Measurements from ENCODE around the gene ATG7. TPM values are rescaled to one million over a fixed set of nuclear protein-coding genes. Genes with fewer than 3 reads are reported as not detected.
A peak's percentile ranks its signal among the peaks of the same experiment; 100 is the strongest.

The ATG7 gene
- polyA plus RNA-seq, 1 donor (not counting 4 experiments of a cell fraction or from before 2014, with no cell fraction given) = 27.9 TPM

GRCh38 chr3:11569156-11569741, 297.1 kb downstream of the ATG7 start:
- Histone ChIP-seq H3K27me3 (ENCODE audit: control insufficient read depth, extremely low read depth, insufficient read depth, low read length) (no peaks in the 10 kb centered on the region), H3K4me3 (ENCODE audit: control insufficient read depth in 2 of 3, extremely low read depth in 1 of 3, insufficient read depth in 2 of 3, low read depth in 1 of 3, low read length in 3 of 3) (no peak overlapping the region), H4K20me1 (ENCODE audit: control insufficient read depth, extremely low read depth, insufficient read depth, low read length) (peaks cover 3% of the 10 kb centered on the region), H3K4me2 (ENCODE audit: control insufficient read depth, extremely low read depth, insufficient read depth, low read depth, low read length) (peak overlapping the region; percentile 0), H3K27ac (ENCODE audit: control insufficient read depth, insufficient read depth, low read length) (peak overlapping the region; percentile 43), H3K79me2 (ENCODE audit: control insufficient read depth, insufficient read depth, low read length) (peaks cover 45% of the 10 kb centered on the region), H3K9me3 (ENCODE audit: control insufficient read depth, low read depth, low read length) (no peaks in the 10 kb centered on the region), H3K9me1 (ENCODE audit: control insufficient read depth, extremely low read depth, insufficient read depth, low read length) (no peaks in the 10 kb centered on the region), H3K9ac (ENCODE audit: control insufficient read depth, extremely low read depth, insufficient read depth, low read length) (peak overlapping the region; percentile 6), H3K4me1 (ENCODE audit: control insufficient read depth, extremely low read depth, insufficient read depth, low read length) (peaks cover 19% of the 10 kb centered on the region), H2AFZ (ENCODE audit: control insufficient read depth, low read length) (no peak overlapping the region), H3K36me3 (ENCODE audit: control insufficient read depth in 2 of 2, extremely low read depth in 1 of 2, insufficient read depth in 2 of 2, low read length in 2 of 2) (peaks cover 11 to 16% of the 10 kb centered on the region in 2 experiments)
- TF ChIP-seq CTCF (optimal IDR thresholded peaks at IDR 0.05 in 1 of 3, IDR thresholded peaks at IDR 0.05 in 1 of 3, conservative IDR thresholded peaks at IDR 0.05 in 1 of 3; ENCODE audit: extremely low read depth in 1 of 3, insufficient read depth in 2 of 3, low read length in 3 of 3) (no peak), EZH2 (IDR thresholded peaks at IDR 0.05; ENCODE audit: low read length) (no peak)
- no peak for DNase-seq (ENCODE audit: low read depth, low spot score)
- dilution Hi-C loops (cut with MboI; ENCODE audit: extremely low pct_ligation_motif_present, low sequenced_read_pairs) = no loop called here
- FAIRE-seq = no peak

DNA sequence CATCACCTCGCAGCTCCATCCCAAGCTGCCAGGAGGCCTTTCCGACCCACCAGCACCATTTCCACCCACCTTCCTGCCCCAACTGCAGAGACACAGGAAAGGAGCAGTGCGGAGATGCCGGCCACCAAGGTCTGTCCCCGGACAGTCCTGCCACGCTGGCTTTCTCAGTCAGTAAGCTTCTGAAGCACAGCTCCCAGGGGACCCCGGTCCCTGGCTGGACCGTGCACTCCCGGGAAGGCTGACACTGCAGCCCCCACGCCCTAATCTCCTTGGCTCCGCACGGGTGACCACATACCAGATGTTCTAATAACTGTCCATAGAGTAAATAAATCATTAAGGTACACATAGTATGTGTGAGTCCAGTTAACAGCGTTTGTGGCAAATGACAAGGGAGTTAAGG, 298.1 kb downstream of the ATG7 start:
- Histone ChIP-seq H3K27ac (ENCODE audit: control insufficient read depth, insufficient read depth, low read length) (no peak overlapping the region), H3K4me1 (ENCODE audit: control insufficient read depth, extremely low read depth, insufficient read depth, low read length) (peaks cover 14% of the 10 kb centered on the region), H4K20me1 (ENCODE audit: control insufficient read depth, extremely low read depth, insufficient read depth, low read length) (peaks cover 3% of the 10 kb centered on the region), H3K4me2 (ENCODE audit: control insufficient read depth, extremely low read depth, insufficient read depth, low read depth, low read length) (no peak overlapping the region), H3K27me3 (ENCODE audit: control insufficient read depth, extremely low read depth, insufficient read depth, low read length) (no peaks in the 10 kb centered on the region), H3K4me3 (ENCODE audit: control insufficient read depth in 2 of 3, extremely low read depth in 1 of 3, insufficient read depth in 2 of 3, low read depth in 1 of 3, low read length in 3 of 3) (no peak overlapping the region), H2AFZ (ENCODE audit: control insufficient read depth, low read length) (no peak overlapping the region), H3K9me3 (ENCODE audit: control insufficient read depth, low read depth, low read length) (no peaks in the 10 kb centered on the region), H3K9ac (ENCODE audit: control insufficient read depth, extremely low read depth, insufficient read depth, low read length) (no peak overlapping the region), H3K79me2 (ENCODE audit: control insufficient read depth, insufficient read depth, low read length) (peaks cover 45% of the 10 kb centered on the region), H3K36me3 (ENCODE audit: control insufficient read depth in 2 of 2, extremely low read depth in 1 of 2, insufficient read depth in 2 of 2, low read length in 2 of 2) (peaks cover 11 to 18% of the 10 kb centered on the region in 2 experiments), H3K9me1 (ENCODE audit: control insufficient read depth, extremely low read depth, insufficient read depth, low read length) (no peaks in the 10 kb centered on the region)
- no peak for FAIRE-seq
- dilution Hi-C loops (cut with MboI; ENCODE audit: extremely low pct_ligation_motif_present, low sequenced_read_pairs) = no loop called here
- TF ChIP-seq CTCF (optimal IDR thresholded peaks at IDR 0.05 in 1 of 3, IDR thresholded peaks at IDR 0.05 in 1 of 3, conservative IDR thresholded peaks at IDR 0.05 in 1 of 3; ENCODE audit: extremely low read depth in 1 of 3, insufficient read depth in 2 of 3, low read length in 3 of 3) = no peak
- TF ChIP-seq EZH2 (IDR thresholded peaks at IDR 0.05; ENCODE audit: low read length) = no peak
- DNase-seq (ENCODE audit: low read depth, low spot score) = no peak

Data from keratinocyte (primary cell).